ENCODE measurements around the gene CREB3L1.

The CREB3L1 gene

DNA sequence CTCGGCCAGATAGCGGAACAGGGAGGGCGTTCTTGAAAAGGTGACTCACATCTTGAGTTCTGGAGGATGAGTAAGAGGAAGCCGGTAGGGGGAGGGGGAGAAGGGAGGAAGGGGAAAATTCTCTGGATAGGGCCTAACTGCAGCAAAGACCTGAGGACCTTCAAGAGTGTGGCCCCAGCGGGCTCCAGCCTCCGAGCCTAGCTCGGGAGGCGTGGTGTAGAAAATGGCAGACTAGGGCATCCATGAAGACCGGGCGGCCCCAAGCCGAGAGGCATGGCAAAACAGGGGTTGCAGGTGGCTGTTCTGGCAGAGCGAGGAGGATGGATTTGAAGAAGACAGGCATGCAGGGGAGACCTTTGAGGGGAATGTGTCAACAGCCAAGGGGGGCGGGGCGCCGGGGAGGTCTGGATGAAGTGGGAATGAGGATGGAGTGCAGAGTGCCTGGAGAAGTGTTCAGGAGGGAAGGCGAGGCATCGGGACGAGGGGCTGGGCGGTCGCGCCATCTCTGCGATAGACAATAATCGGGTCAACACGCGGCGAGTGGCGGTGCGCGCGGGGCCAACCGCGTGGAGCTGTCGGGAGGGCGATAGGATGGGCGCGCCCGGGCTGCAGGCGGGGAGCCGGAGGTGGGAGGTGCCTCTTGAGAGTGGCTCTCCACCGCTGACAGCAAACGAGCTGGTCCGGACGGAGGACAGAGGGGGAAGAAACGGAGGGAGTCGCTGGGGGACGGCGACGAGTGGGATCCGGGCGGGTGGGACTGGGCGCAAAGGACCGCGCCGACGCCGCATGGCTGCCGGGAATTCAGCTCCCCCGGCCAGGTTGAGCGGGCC, 40.0 kb upstream of the CREB3L1 start:
- WGBS (ENCODE audit: insufficient coverage), result 20% methylated on average over 57 of the region's 59 CpGs
- Histone ChIP-seq H3K4me1 (ENCODE audit: control extremely low read depth in 1 of 4, control insufficient read depth in 4 of 4, insufficient read depth in 4 of 4, low read length in 3 of 4) (peaks cover 0 to 28% (median 21%) of the 10 kb centered on the region in 4 experiments), H3K9me3 (ENCODE audit: control extremely low read depth in 1 of 5, control insufficient read depth in 4 of 5, insufficient read depth in 2 of 5, low read depth in 1 of 5, low read length in 4 of 5) (peaks cover 0 to 4% (median 0%) of the 10 kb centered on the region in 5 experiments), H3K4me3 (ENCODE audit: control insufficient read depth in 1 of 7, extremely low read depth in 1 of 7, insufficient read depth in 4 of 7, low read depth in 2 of 7, low read length in 6 of 7) (peak overlapping the region in 6 of 7 experiments; percentile 3 to 73 (median 56)), H3K27me3 (replicated peaks in 2 of 5; ENCODE audit: control insufficient read depth in 4 of 5, insufficient read depth in 5 of 5, low read length in 4 of 5) (peaks cover 0 to 25% (median 14%) of the 10 kb centered on the region in 5 experiments), H3K27ac (ENCODE audit: insufficient read depth in 1 of 2, low read depth in 1 of 2, low read length in 2 of 2, poor library complexity in 1 of 2, severe bottlenecking in 2 of 2) (peak overlapping the region in 1 of 2 experiments; percentile 34), H3K36me3 (ENCODE audit: control insufficient read depth in 4 of 4, insufficient read depth in 4 of 4, low read length in 3 of 4) (no peaks in the 10 kb centered on the region)
- ChIA-PET CTCF (interaction anchor here (0.8 to 10.1 kb wide), 13 partner anchors 10 to 130 kb away, joined by 3 to 240 read pairs (median 3); no protein-coding TSS in a partner anchor), POLR2A (no interaction called here)
- DNase-seq, result peak; percentile 57 to 81 (median 68)

DNA sequence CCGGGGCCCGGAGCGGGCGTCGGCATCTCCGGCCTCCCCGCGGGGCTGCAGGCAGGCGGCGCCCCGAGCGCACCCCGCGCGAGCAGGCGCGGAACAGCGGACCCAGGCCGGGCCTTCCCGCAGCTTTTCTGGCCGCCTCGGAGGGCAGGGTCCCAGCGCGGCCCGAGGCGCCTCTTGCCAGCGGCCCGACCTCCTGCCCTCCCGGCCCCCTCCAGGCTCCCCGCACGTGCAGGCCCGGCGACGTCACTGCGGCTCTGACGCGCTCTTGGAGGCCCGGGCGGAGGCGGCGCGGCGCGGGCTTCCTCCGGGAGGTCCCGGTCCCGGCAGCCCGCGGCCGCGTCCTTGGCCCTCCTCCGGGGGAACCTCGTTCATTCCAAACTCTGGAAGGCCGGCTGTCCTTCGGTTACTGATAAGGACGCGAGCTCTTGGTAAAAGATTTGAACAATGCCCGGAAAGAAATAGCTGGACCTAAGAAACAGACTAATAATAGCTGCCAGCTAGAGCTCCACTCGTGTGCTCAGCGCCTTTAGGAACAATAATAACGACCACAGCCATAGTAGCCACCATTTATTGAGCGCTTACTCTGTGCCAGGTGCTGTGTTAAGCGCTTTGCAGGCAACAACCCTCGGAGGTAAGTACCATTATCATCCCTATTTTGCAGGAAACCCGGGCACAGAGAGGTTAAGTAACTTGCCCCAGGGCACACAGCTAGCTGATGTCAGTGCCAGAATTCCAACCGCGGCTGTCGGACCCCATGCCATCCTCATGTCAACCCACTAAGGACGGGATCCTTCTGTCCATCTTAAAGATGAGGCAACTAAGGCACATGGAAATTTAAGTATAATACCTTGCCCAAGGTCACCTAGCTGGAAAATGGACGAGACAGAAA, 39.1 kb upstream of the CREB3L1 start:
- Histone ChIP-seq H3K36me3 (ENCODE audit: control insufficient read depth in 4 of 4, insufficient read depth in 4 of 4, low read length in 3 of 4) (no peaks in the 10 kb centered on the region), H3K4me3 (ENCODE audit: control insufficient read depth in 1 of 7, extremely low read depth in 1 of 7, insufficient read depth in 4 of 7, low read depth in 2 of 7, low read length in 6 of 7) (peak overlapping the region in 6 of 7 experiments; percentile 19 to 73 (median 56)), H3K27ac (ENCODE audit: insufficient read depth in 1 of 2, low read depth in 1 of 2, low read length in 2 of 2, poor library complexity in 1 of 2, severe bottlenecking in 2 of 2) (no peak overlapping the region), H3K27me3 (replicated peaks in 2 of 5; ENCODE audit: control insufficient read depth in 4 of 5, insufficient read depth in 5 of 5, low read length in 4 of 5) (peaks cover 0 to 25% (median 11%) of the 10 kb centered on the region in 5 experiments), H3K4me1 (ENCODE audit: control extremely low read depth in 1 of 4, control insufficient read depth in 4 of 4, insufficient read depth in 4 of 4, low read length in 3 of 4) (peaks cover 0 to 35% (median 28%) of the 10 kb centered on the region in 4 experiments), H3K9me3 (ENCODE audit: control extremely low read depth in 1 of 5, control insufficient read depth in 4 of 5, insufficient read depth in 2 of 5, low read depth in 1 of 5, low read length in 4 of 5) (peaks cover 0 to 4% (median 0%) of the 10 kb centered on the region in 5 experiments)
- POLR2A ChIA-PET, result no interaction called here
- CTCF ChIA-PET, result interaction anchor here (0.6 to 10.1 kb wide), 21 partner anchors 9 to 131 kb away, joined by 3 to 240 read pairs (median 4); partner anchors contain the start of gene CREB3L1
- DNase-seq, result peak; percentile 64 to 83 (median 73)
- WGBS (ENCODE audit: insufficient coverage), result under 1% methylated on average over 67 of the region's 70 CpGs

GRCh38 chr11:46238967-46239800, 38.3 kb upstream of the CREB3L1 start:
- Histone ChIP-seq H3K9me3 (ENCODE audit: control extremely low read depth in 1 of 5, control insufficient read depth in 4 of 5, insufficient read depth in 2 of 5, low read depth in 1 of 5, low read length in 4 of 5) (peaks cover 0 to 4% (median 0%) of the 10 kb centered on the region in 5 experiments), H3K4me1 (ENCODE audit: control extremely low read depth in 1 of 4, control insufficient read depth in 4 of 4, insufficient read depth in 4 of 4, low read length in 3 of 4) (peaks cover 5 to 40% (median 32%) of the 10 kb centered on the region in 4 experiments), H3K27ac (ENCODE audit: insufficient read depth in 1 of 2, low read depth in 1 of 2, low read length in 2 of 2, poor library complexity in 1 of 2, severe bottlenecking in 2 of 2) (no peak overlapping the region), H3K36me3 (ENCODE audit: control insufficient read depth in 4 of 4, insufficient read depth in 4 of 4, low read length in 3 of 4) (no peaks in the 10 kb centered on the region), H3K4me3 (ENCODE audit: control insufficient read depth in 1 of 7, extremely low read depth in 1 of 7, insufficient read depth in 4 of 7, low read depth in 2 of 7, low read length in 6 of 7) (peak overlapping the region; percentile 19 to 73 (median 32)), H3K27me3 (replicated peaks in 2 of 5; ENCODE audit: control insufficient read depth in 4 of 5, insufficient read depth in 5 of 5, low read length in 4 of 5) (peaks cover 0 to 25% (median 10%) of the 10 kb centered on the region in 5 experiments)
- ChIA-PET CTCF (interaction anchor here (0.7 to 10.1 kb wide), 30 partner anchors 10 to 130 kb away, joined by 3 to 240 read pairs (median 3); partner anchors contain the start of gene CREB3L1), POLR2A (interaction anchor here (1.2 kb wide), 1 partner anchor 108 kb away, joined by 7 read pairs; the partner anchor contains the start of gene DGKZ)
- peak; percentile 73 to 83 (median 83) for DNase-seq
- 3% methylated on average over 41 of the region's 46 CpGs for WGBS (ENCODE audit: insufficient coverage)

DNA sequence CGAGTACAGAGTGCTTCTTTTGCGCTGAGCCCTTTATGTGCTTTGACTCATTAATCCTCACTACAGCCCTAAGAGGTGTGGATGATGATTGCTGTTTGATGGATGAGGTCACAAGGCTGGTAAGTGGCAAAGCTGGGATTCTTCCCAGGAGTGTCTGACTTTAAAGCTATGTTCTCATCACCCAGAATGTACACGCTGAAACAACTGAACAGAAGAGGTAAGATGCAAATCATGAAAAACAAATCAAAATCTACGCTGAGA, 37.7 kb upstream of the CREB3L1 start:
- ChIA-PET POLR2A (interaction anchor here (1.2 kb wide), 1 partner anchor 108 kb away, joined by 7 read pairs; the partner anchor contains the start of gene DGKZ), CTCF (interaction anchor here (0.7 to 10.1 kb wide), 23 partner anchors 10 to 130 kb away, joined by 3 to 240 read pairs (median 4); partner anchors contain the start of gene CREB3L1)
- Histone ChIP-seq H3K36me3 (ENCODE audit: control insufficient read depth in 4 of 4, insufficient read depth in 4 of 4, low read length in 3 of 4) (no peaks in the 10 kb centered on the region), H3K4me3 (ENCODE audit: control insufficient read depth in 1 of 7, extremely low read depth in 1 of 7, insufficient read depth in 4 of 7, low read depth in 2 of 7, low read length in 6 of 7) (no peak overlapping the region), H3K4me1 (ENCODE audit: control extremely low read depth in 1 of 4, control insufficient read depth in 4 of 4, insufficient read depth in 4 of 4, low read length in 3 of 4) (peaks cover 5 to 40% (median 32%) of the 10 kb centered on the region in 4 experiments), H3K9me3 (ENCODE audit: control extremely low read depth in 1 of 5, control insufficient read depth in 4 of 5, insufficient read depth in 2 of 5, low read depth in 1 of 5, low read length in 4 of 5) (peaks cover 0 to 4% (median 0%) of the 10 kb centered on the region in 5 experiments), H3K27me3 (replicated peaks in 2 of 5; ENCODE audit: control insufficient read depth in 4 of 5, insufficient read depth in 5 of 5, low read length in 4 of 5) (peaks cover 0 to 25% (median 10%) of the 10 kb centered on the region in 5 experiments), H3K27ac (ENCODE audit: insufficient read depth in 1 of 2, low read depth in 1 of 2, low read length in 2 of 2, poor library complexity in 1 of 2, severe bottlenecking in 2 of 2) (no peak overlapping the region)
- DNase-seq, result no peak
- WGBS (ENCODE audit: insufficient coverage), result 95% methylated on average over 3 of the region's 4 CpGs

GRCh38 chr11:46240371-46240770, 37.1 kb upstream of the CREB3L1 start:
- ChIA-PET CTCF (interaction anchor here (0.7 to 10.1 kb wide), 13 partner anchors 9 to 105 kb away, joined by 3 to 240 read pairs (median 7); partner anchors contain the start of gene CREB3L1), POLR2A (interaction anchor here (0.6 to 1.2 kb wide), 2 partner anchors 17 to 107 kb away, joined by 3 to 7 read pairs; partner anchors contain the start of gene DGKZ)
- no peak overlapping the region for H3K27ac ChIP-seq (ENCODE audit: insufficient read depth in 1 of 2, low read depth in 1 of 2, low read length in 2 of 2, poor library complexity in 1 of 2, severe bottlenecking in 2 of 2)
- H3K4me1 ChIP-seq (ENCODE audit: control extremely low read depth in 1 of 4, control insufficient read depth in 4 of 4, insufficient read depth in 4 of 4, low read length in 3 of 4), result peaks cover 5 to 40% (median 32%) of the 10 kb centered on the region in 4 experiments
- no peaks in the 10 kb centered on the region for H3K36me3 ChIP-seq (ENCODE audit: control insufficient read depth in 4 of 4, insufficient read depth in 4 of 4, low read length in 3 of 4)
- H3K4me3 ChIP-seq (ENCODE audit: control insufficient read depth in 1 of 7, extremely low read depth in 1 of 7, insufficient read depth in 4 of 7, low read depth in 2 of 7, low read length in 6 of 7), result no peak overlapping the region
- peaks cover 0 to 4% (median 0%) of the 10 kb centered on the region in 5 experiments for H3K9me3 ChIP-seq (ENCODE audit: control extremely low read depth in 1 of 5, control insufficient read depth in 4 of 5, insufficient read depth in 2 of 5, low read depth in 1 of 5, low read length in 4 of 5)
- H3K27me3 ChIP-seq (replicated peaks in 2 of 5; ENCODE audit: control insufficient read depth in 4 of 5, insufficient read depth in 5 of 5, low read length in 4 of 5), result peaks cover 0 to 25% (median 10%) of the 10 kb centered on the region in 5 experiments
- DNase-seq, result no peak
- no CpG with 5 or more reads among the region's 2 CpGs for WGBS (ENCODE audit: insufficient coverage)

DNA sequence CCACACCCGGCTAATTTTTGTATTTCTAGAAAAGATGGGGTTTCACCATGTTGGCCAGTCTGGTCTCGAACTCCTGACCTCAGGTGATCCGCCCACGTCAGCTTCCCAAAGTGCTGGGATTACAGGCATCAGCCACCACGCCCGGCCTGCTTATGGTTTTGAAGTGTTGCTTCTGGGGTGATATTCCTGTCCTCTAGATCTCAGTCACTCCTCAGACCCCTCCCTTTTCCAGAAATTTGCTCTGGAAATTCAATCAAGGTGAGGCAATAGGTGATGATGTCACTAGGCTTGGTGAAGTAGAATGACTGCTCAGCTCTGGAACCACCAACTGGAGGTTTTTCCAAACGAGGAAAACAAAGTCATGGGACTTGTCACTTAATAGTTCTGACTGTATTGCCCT, 36.6 kb upstream of the CREB3L1 start:
- ChIA-PET POLR2A (interaction anchor here (0.6 to 1.2 kb wide), 2 partner anchors 16 to 107 kb away, joined by 3 to 7 read pairs; partner anchors contain the start of gene DGKZ), CTCF (interaction anchor here (1.1 to 10.1 kb wide), 7 partner anchors 38 to 276 kb away, joined by 3 to 240 read pairs (median 10); partner anchors contain the start of gene CREB3L1)
- no peak for DNase-seq
- Histone ChIP-seq H3K9me3 (ENCODE audit: control extremely low read depth in 1 of 5, control insufficient read depth in 4 of 5, insufficient read depth in 2 of 5, low read depth in 1 of 5, low read length in 4 of 5) (peaks cover 0 to 3% (median 0%) of the 10 kb centered on the region in 5 experiments), H3K36me3 (ENCODE audit: control insufficient read depth in 4 of 4, insufficient read depth in 4 of 4, low read length in 3 of 4) (no peaks in the 10 kb centered on the region), H3K4me1 (ENCODE audit: control extremely low read depth in 1 of 4, control insufficient read depth in 4 of 4, insufficient read depth in 4 of 4, low read length in 3 of 4) (peaks cover 5 to 40% (median 32%) of the 10 kb centered on the region in 4 experiments), H3K27me3 (replicated peaks in 2 of 5; ENCODE audit: control insufficient read depth in 4 of 5, insufficient read depth in 5 of 5, low read length in 4 of 5) (peaks cover 0 to 24% (median 10%) of the 10 kb centered on the region in 5 experiments), H3K27ac (ENCODE audit: insufficient read depth in 1 of 2, low read depth in 1 of 2, low read length in 2 of 2, poor library complexity in 1 of 2, severe bottlenecking in 2 of 2) (no peak overlapping the region), H3K4me3 (ENCODE audit: control insufficient read depth in 1 of 7, extremely low read depth in 1 of 7, insufficient read depth in 4 of 7, low read depth in 2 of 7, low read length in 6 of 7) (no peak overlapping the region)
- WGBS (ENCODE audit: insufficient coverage), result 85% methylated on average over 2 of the region's 7 CpGs

Data from common myeloid progenitor, CD34-positive (primary cell).